Measurements from ENCODE around the gene OR5AU1. TPM values are rescaled to one million over a fixed set of nuclear protein-coding genes. Genes with fewer than 3 reads are reported as not detected.

OR5AU1 gene
- total and polyA plus RNA-seq, 2 experiments from 2014 or later = not detected

GRCh38 chr14:21136024-21136423, 19.8 kb downstream of the OR5AU1 start:
- Histone ChIP-seq H3K79me2 (no peaks in the 10 kb centered on the region), H3K9me3 (ENCODE audit: low read depth) (no peaks in the 10 kb centered on the region), H2AFZ (no peak overlapping the region), H4K20me1 (ENCODE audit: insufficient read depth, poor library complexity, severe bottlenecking) (no peaks in the 10 kb centered on the region), H3K36me3 (replicated peaks; ENCODE audit: insufficient read depth, low read depth) (no peaks in the 10 kb centered on the region), H3K9me2 (replicated peaks; ENCODE audit: insufficient read depth) (no peaks in the 10 kb centered on the region), H3K4me2 (no peak overlapping the region), H3K27me3 (no peaks in the 10 kb centered on the region), H3K4me3 (no peak overlapping the region), H3K27ac (no peak overlapping the region), H3K4me1 (ENCODE audit: insufficient read depth) (no peaks in the 10 kb centered on the region)
- no peak for DNase-seq (ENCODE audit: low spot score)
- 21% methylated on average over 1 of the region's 1 CpG for WGBS (ENCODE audit: low lambda C conversion rate, missing lambda C conversion rate)
- TF ChIP-seq, protein P1, sequence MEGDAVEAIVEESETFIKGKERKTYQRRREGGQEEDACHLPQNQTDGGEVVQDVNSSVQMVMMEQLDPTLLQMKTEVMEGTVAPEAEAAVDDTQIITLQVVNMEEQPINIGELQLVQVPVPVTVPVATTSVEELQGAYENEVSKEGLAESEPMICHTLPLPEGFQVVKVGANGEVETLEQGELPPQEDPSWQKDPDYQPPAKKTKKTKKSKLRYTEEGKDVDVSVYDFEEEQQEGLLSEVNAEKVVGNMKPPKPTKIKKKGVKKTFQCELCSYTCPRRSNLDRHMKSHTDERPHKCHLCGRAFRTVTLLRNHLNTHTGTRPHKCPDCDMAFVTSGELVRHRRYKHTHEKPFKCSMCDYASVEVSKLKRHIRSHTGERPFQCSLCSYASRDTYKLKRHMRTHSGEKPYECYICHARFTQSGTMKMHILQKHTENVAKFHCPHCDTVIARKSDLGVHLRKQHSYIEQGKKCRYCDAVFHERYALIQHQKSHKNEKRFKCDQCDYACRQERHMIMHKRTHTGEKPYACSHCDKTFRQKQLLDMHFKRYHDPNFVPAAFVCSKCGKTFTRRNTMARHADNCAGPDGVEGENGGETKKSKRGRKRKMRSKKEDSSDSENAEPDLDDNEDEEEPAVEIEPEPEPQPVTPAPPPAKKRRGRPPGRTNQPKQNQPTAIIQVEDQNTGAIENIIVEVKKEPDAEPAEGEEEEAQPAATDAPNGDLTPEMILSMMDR (IDR thresholded peaks at IDR 0.05; ENCODE audit: poor library complexity) = peak; percentile 58
- TF ChIP-seq EZH2 (IDR thresholded peaks at IDR 0.05; ENCODE audit: borderline replicate concordance) = no peak

GRCh38 chr14:21133901-21134300, 22.0 kb downstream of the OR5AU1 start:
- 84% methylated on average over 1 of the region's 1 CpG for WGBS (ENCODE audit: low lambda C conversion rate, missing lambda C conversion rate)
- Histone ChIP-seq H3K79me2 (no peaks in the 10 kb centered on the region), H3K4me1 (ENCODE audit: insufficient read depth) (no peaks in the 10 kb centered on the region), H4K20me1 (ENCODE audit: insufficient read depth, poor library complexity, severe bottlenecking) (no peaks in the 10 kb centered on the region), H3K9me2 (replicated peaks; ENCODE audit: insufficient read depth) (no peaks in the 10 kb centered on the region), H3K36me3 (replicated peaks; ENCODE audit: insufficient read depth, low read depth) (no peaks in the 10 kb centered on the region), H3K4me3 (no peak overlapping the region), H3K9me3 (ENCODE audit: low read depth) (no peaks in the 10 kb centered on the region), H3K27ac (no peak overlapping the region), H2AFZ (no peak overlapping the region), H3K27me3 (no peaks in the 10 kb centered on the region), H3K4me2 (no peak overlapping the region)
- no peak for TF ChIP-seq EZH2 (IDR thresholded peaks at IDR 0.05; ENCODE audit: borderline replicate concordance)
- TF ChIP-seq, protein P1 (IDR thresholded peaks at IDR 0.05; ENCODE audit: poor library complexity) = no peak
- no peak for TF ChIP-seq EZH2phosphoT487 (IDR thresholded peaks at IDR 0.05; ENCODE audit: low read depth, severe bottlenecking, unreplicated experiment)
- no peak for DNase-seq (ENCODE audit: low spot score)

GRCh38 chr14:21123429-21123828, 32.4 kb downstream of the OR5AU1 start:
- DNase-seq (ENCODE audit: low spot score) = no peak
- Histone ChIP-seq H3K4me1 (ENCODE audit: insufficient read depth) (no peaks in the 10 kb centered on the region), H3K79me2 (no peaks in the 10 kb centered on the region)

More at GRCh38 chr14:21123429-21123828, 32.4 kb downstream of the OR5AU1 start:
- H3K27me3 ChIP-seq = no peaks in the 10 kb centered on the region
- no peaks in the 10 kb centered on the region for H3K9me3 ChIP-seq (ENCODE audit: low read depth)
- no peak overlapping the region for H3K27ac ChIP-seq
- no peaks in the 10 kb centered on the region for H3K36me3 ChIP-seq (replicated peaks; ENCODE audit: insufficient read depth, low read depth)
- WGBS (ENCODE audit: low lambda C conversion rate, missing lambda C conversion rate) = 75% methylated on average over 1 of the region's 1 CpG
- no peaks in the 10 kb centered on the region for H3K9me2 ChIP-seq (replicated peaks; ENCODE audit: insufficient read depth)
- no peaks in the 10 kb centered on the region for H4K20me1 ChIP-seq (ENCODE audit: insufficient read depth, poor library complexity, severe bottlenecking)
- TF ChIP-seq EZH2phosphoT487 (IDR thresholded peaks at IDR 0.05; ENCODE audit: low read depth, severe bottlenecking, unreplicated experiment) = no peak
- TF ChIP-seq, protein P1 (IDR thresholded peaks at IDR 0.05; ENCODE audit: poor library complexity) = no peak
- TF ChIP-seq EZH2 (IDR thresholded peaks at IDR 0.05; ENCODE audit: borderline replicate concordance) = no peak
- no peak overlapping the region for H2AFZ ChIP-seq
- no peak overlapping the region for H3K4me2 ChIP-seq
- H3K4me3 ChIP-seq = no peak overlapping the region

Data from hepatocyte (in vitro differentiated cells).